ENCODE results near the gene CIAO3. TPM values are rescaled to one million over a fixed set of nuclear protein-coding genes. Genes with fewer than 3 reads are reported as not detected.
"Not testable (repeated sequence)": the region's sequence is repeated elsewhere in the genome, so short reads cannot be mapped to it uniquely, and the experiment has no call there.

CIAO3 gene
- total and polyA plus RNA-seq, 3 donors from 2014 or later = 28.9 to 59.0 (median 58.0) TPM

DNA sequence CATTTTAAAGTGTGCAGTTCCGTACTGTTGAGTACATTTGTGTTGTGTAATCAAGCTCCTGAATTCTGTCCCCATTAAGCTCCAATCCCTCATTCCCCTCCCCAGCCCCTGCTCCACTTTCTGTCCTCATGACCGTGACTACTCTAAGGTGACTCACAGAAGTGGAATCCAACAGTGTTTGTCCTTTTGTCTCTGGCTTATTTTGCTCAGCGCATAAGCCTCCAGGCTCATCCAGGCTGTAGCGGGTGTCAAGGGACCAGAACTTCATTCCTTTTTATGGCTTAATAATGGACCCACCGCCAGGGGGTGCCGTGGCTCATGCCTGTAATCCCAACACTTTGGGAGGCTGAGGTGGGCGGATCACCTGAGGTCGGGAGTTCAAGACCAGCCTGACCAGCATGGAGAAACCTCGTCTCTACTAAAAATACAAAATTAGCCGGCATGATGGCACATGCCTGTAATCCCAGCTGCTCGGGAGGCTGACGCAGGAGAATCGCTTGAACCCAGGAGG is 28.0 kb downstream of the CIAO3 start:
- peaks cover 22% of the 10 kb centered on the region for H3K4me1 ChIP-seq
- WGBS, 2 donors = 45 to 58% methylated on average over 6 to 13 of the region's 13 CpGs
- H3K27me3 ChIP-seq; H3K36me3 ChIP-seq (ENCODE audit: low read depth, missing control alignments); intact Hi-C loops (cut with DNase I; ENCODE audit: low total_unique reads); H3K9me3 ChIP-seq; H3K27ac ChIP-seq; DNase-seq; H3K4me3 ChIP-seq: not testable (repeated sequence)
- TF ChIP-seq, protein P1, sequence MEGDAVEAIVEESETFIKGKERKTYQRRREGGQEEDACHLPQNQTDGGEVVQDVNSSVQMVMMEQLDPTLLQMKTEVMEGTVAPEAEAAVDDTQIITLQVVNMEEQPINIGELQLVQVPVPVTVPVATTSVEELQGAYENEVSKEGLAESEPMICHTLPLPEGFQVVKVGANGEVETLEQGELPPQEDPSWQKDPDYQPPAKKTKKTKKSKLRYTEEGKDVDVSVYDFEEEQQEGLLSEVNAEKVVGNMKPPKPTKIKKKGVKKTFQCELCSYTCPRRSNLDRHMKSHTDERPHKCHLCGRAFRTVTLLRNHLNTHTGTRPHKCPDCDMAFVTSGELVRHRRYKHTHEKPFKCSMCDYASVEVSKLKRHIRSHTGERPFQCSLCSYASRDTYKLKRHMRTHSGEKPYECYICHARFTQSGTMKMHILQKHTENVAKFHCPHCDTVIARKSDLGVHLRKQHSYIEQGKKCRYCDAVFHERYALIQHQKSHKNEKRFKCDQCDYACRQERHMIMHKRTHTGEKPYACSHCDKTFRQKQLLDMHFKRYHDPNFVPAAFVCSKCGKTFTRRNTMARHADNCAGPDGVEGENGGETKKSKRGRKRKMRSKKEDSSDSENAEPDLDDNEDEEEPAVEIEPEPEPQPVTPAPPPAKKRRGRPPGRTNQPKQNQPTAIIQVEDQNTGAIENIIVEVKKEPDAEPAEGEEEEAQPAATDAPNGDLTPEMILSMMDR (IDR thresholded peaks at IDR 0.05) = peak; percentile 7 to 27 (median 18)

DNA sequence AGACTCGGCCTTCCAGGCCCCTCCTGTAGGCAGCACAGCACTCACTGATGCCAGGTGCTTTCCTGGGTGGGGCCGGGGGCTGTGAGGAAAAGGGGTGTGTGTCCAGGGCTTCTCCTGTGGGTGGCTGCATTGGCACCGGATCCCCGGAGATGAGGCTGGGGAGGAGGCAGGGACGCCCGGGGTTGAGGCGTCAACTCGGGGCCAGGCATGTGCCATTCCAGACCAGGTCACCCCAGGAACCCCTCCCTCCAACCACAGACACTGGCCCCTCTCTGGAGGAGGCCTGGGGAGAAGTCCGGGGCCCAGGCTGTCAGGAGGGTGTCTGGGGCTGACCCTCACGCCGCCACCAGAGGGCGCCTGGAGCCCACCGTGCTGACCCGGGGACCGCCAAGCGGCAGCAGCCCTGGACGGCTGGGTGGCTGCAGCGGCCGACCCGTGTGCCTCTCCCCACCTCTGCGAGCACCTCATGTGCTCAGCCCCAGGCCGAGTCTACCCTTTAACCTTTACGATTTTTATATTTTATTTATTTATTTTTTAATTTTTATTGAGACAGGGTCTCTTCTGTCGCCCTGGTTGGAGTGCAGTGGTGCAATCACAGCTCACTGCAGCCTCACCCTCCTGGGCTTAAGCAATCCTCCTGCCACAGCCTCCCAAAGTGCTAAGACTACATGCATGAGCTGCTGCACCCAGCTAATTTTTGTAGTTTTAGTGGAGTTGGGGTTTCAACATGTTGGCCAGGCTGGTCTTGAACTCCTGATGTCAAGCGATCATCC is 29.1 kb downstream of the CIAO3 start:
- TF ChIP-seq, protein P1 (IDR thresholded peaks at IDR 0.05) = peak; percentile 57 to 89 (median 82)
- TF ChIP-seq POLR2A (IDR thresholded peaks at IDR 0.05) = no peak
- Histone ChIP-seq H3K36me3 (ENCODE audit: low read depth, missing control alignments) (no peaks in the 10 kb centered on the region), H3K4me1 (peaks cover 22% of the 10 kb centered on the region), H3K27ac (no peak overlapping the region), H3K27me3 (no peaks in the 10 kb centered on the region), H3K4me3 (no peak overlapping the region), H3K9me3 (no peaks in the 10 kb centered on the region)
- intact Hi-C loops (cut with DNase I; ENCODE audit: low total_unique reads) = no loop called here
- 23 to 33% methylated on average over 18 to 25 of the region's 25 CpGs for WGBS, 2 donors
- DNase-seq = peak; percentile 72

DNA sequence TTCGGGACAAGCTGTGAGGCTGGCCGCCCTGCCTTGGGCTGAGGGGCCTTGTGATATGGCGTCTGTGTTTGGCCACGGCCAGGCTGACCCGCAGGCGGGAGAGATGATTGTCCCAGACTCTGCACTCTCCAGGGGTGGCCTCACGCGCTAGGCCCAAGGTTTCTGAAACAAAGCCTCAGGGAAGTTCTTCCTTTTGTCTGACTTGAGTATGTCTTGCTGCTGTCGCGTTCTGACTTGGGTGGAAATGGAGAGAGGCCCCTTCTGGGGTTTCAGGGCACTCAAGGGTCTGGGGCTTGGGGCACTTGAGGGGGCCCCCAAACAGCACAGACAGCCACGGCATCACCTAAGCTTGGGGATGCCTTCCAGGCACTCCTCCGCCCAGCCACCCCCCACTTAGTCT is 29.7 kb downstream of the CIAO3 start:
- Histone ChIP-seq H3K4me1 (peaks cover 15% of the 10 kb centered on the region), H3K9me3 (no peaks in the 10 kb centered on the region), H3K4me3 (no peak overlapping the region), H3K36me3 (ENCODE audit: low read depth, missing control alignments) (no peaks in the 10 kb centered on the region), H3K27ac (no peak overlapping the region), H3K27me3 (no peaks in the 10 kb centered on the region)
- intact Hi-C loops (cut with DNase I; ENCODE audit: low total_unique reads) = no loop called here
- no peak for DNase-seq
- TF ChIP-seq, protein P1 (IDR thresholded peaks at IDR 0.05) = no peak
- WGBS, 2 donors = 76 to 81% methylated on average over 4 to 12 of the region's 12 CpGs

DNA sequence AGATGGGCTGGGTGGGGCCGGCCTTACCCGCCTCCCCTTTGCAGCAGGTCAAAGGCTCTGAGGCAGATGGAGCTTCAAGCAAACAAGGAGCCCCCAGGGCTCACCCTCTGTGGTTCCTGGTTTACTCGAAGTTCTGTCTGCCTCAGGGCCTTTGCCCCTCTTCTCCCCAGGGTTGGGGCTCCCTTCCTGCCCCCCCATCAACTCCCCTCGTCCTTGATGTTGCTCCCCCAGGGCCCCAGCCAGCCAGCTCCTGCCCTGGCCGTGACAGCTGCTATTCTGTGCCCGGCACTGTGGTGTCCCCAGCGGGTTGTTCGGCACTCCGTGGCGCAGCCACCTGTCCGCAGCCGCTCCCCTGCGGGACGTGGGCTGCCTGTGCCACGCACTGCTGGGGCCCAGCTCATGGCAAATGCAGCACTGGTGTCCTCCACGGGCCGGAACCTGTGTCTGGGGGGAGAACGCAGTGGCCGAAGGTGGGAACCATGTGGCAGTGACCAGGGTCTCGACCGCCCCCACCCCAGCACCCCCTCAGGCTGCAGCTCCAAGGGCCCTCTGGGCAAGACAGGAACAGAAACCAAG is 30.2 kb downstream of the CIAO3 start:
- Histone ChIP-seq H3K4me1 (peaks cover 12% of the 10 kb centered on the region), H3K4me3 (no peak overlapping the region), H3K27ac (no peak overlapping the region), H3K9me3 (no peaks in the 10 kb centered on the region), H3K36me3 (ENCODE audit: low read depth, missing control alignments) (no peaks in the 10 kb centered on the region), H3K27me3 (no peaks in the 10 kb centered on the region)
- no peak for TF ChIP-seq POLR2A (IDR thresholded peaks at IDR 0.05)
- TF ChIP-seq, protein P1 (IDR thresholded peaks at IDR 0.05) = no peak
- DNase-seq = no peak
- WGBS, 2 donors = 48 to 70% methylated on average over 3 to 21 of the region's 21 CpGs
- intact Hi-C loops (cut with DNase I; ENCODE audit: low total_unique reads) = no loop called here

All from testis (tissue), 3 donors.